ENCODE measurements around the gene HHATL.

The HHATL gene

DNA sequence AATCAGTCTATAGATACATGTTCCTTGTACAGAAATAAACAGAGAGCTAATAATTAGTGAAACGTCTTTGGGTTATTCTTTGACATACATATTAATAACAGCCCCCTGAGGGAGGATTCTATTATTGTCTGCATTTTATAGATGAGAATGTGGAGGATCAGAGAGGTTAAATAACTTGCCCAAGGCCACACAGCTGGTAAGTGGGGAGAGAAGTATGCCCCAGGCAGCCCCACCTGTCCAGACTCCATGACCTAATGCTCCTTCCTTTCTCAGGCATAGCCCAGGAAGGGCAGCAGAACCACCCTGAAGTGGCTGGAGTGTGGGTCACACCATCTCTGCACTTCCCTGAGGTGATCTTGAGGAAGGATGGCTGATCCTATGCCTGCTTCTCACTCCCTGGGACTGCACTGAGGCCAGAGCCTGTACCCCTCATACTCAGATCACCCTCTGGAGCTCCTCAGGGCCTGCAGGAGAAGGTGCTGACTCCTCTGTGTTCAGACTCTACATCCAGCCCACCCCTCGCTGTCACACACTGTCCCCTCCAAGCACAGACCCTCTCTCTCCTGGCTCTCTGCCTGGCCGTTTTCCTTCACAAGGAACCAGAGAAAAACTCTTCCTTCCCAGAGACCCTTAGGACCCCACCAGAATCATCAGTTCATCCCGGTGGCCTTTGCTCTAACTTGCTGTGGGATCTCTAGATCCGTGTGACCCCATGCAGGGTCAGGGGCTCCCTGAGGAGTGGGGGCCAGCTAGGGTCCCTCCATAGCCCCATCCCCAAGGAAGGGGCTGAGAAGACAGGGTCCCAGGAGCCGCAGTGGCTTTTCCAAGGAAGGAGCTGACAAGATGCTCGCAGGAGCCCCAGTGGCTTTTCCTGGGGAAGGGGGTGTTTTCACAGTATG lies 4.4 kb upstream of the HHATL start:
- TF ChIP-seq, protein P1, sequence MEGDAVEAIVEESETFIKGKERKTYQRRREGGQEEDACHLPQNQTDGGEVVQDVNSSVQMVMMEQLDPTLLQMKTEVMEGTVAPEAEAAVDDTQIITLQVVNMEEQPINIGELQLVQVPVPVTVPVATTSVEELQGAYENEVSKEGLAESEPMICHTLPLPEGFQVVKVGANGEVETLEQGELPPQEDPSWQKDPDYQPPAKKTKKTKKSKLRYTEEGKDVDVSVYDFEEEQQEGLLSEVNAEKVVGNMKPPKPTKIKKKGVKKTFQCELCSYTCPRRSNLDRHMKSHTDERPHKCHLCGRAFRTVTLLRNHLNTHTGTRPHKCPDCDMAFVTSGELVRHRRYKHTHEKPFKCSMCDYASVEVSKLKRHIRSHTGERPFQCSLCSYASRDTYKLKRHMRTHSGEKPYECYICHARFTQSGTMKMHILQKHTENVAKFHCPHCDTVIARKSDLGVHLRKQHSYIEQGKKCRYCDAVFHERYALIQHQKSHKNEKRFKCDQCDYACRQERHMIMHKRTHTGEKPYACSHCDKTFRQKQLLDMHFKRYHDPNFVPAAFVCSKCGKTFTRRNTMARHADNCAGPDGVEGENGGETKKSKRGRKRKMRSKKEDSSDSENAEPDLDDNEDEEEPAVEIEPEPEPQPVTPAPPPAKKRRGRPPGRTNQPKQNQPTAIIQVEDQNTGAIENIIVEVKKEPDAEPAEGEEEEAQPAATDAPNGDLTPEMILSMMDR (IDR thresholded peaks at IDR 0.05; ENCODE audit: low read depth, low read length), result no peak
- H3K4me3 ChIP-seq (ENCODE audit: low read depth, low read length), result no peak overlapping the region

GRCh38 chr3:42705962-42706585 lies 3.5 kb upstream of the HHATL start:
- H3K4me3 ChIP-seq (ENCODE audit: low read depth, low read length), result no peak overlapping the region
- TF ChIP-seq, protein P1 (IDR thresholded peaks at IDR 0.05; ENCODE audit: low read depth, low read length), result no peak

DNA sequence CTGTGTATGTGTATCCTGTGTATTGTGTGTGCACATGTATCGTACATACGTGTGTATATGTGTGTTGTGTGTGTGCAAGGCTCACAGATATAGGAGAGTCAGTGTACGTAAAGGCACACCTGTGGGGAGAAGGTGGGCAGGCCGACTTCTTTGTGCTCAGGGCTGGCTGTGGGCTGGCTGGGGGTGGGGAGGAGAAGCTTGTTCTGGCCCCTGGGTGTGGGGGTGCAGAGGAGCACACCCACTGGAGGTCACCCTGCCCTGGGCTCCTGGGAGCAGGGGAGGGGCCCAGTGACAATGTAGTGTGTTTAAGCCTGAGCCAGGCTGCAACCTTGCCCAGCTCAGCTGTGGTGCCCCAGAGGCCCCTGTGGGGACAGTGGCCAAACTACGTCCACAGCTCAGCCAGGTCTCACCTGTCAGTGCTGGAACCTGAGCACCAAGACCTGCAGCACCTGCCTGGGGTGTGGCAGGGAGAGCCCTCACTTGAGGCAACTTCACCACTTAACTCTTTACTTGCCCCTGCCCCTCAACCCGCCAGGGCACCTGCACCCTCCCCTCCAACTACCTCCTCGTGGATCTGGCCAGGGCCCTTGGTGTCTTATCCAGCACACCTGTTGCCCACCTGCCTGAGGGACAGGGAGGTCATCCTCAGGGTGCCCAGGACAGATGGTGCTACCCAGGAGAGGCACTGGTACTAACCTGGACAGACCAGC lies 2.6 kb upstream of the HHATL start:
- TF ChIP-seq, protein P1 (IDR thresholded peaks at IDR 0.05; ENCODE audit: low read depth, low read length), result no peak
- no peak overlapping the region for H3K4me3 ChIP-seq (ENCODE audit: low read depth, low read length)

- H3K4me3 ChIP-seq (ENCODE audit: low read depth, low read length), result no peak overlapping the region
- TF ChIP-seq, protein P1 (IDR thresholded peaks at IDR 0.05; ENCODE audit: low read depth, low read length), result no peak
Measured at GRCh38 chr3:42704136-42704841, 1.7 kb upstream of the HHATL start.

DNA sequence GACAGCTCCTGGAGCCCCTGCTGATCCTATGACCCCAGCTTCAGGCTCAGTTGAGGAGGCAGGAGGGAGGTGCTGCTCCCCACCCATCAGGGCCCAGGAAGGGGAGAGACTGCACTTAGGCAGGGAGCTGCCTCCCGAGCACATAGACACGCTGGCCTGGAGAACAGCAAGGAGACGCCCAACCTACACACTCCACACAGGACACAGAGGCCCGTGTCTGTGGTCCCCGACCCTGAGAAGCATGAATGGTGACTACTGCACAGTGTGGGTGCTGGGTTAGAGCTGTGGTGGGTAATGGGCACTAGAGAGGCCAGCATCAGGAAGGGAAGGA lies 1.1 kb upstream of the HHATL start:
- TF ChIP-seq, protein P1 (IDR thresholded peaks at IDR 0.05; ENCODE audit: low read depth, low read length), result no peak
- H3K4me3 ChIP-seq (ENCODE audit: low read depth, low read length), result no peak overlapping the region

GRCh38 chr3:42702982-42703694 lies 540 bp upstream of the HHATL start:
- TF ChIP-seq, protein P1 (IDR thresholded peaks at IDR 0.05; ENCODE audit: low read depth, low read length), result no peak
- no peak overlapping the region for H3K4me3 ChIP-seq (ENCODE audit: low read depth, low read length)
